GM20000 (cell line): ENCODE results near the gene TP73.

ENCODE experiments used
- DNase-seq: peaks from one replicate; pipeline ENCODE4 v3.0.0; 2012; ENCODE audit warnings: low spot score
- TF ChIP-seq, protein P1 (sequence below): IDR thresholded peaks from 2 replicates; pipeline ENCODE4 v1.5.1; 2012; ENCODE audit warnings: mild to moderate bottlenecking, control low read depth; ENCODE audit errors: extremely low read depth, missing control alignments

The TP73 gene

DNA sequence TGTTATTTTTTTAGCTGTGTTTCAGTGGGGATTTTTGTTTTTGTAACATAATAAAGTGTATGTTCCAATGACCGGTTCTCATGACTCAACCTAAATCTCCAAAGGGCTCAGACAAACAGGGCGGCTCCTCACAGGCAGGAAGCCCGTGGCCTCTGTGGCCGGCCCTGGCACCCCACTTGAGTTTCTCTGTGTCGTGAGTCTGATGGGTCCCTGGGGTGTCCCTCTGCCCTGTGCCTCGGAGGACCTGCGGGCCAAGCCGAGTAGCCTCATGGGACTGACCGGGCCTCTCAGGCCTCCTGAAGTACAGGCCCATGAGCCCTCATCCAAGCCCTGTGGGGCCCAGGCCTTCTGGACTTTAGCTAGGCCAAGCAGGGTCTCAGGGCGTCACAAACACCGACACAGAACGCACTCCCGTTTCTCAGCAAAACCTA lies 83.8 kb downstream of the TP73 start:
- TF ChIP-seq, protein P1, sequence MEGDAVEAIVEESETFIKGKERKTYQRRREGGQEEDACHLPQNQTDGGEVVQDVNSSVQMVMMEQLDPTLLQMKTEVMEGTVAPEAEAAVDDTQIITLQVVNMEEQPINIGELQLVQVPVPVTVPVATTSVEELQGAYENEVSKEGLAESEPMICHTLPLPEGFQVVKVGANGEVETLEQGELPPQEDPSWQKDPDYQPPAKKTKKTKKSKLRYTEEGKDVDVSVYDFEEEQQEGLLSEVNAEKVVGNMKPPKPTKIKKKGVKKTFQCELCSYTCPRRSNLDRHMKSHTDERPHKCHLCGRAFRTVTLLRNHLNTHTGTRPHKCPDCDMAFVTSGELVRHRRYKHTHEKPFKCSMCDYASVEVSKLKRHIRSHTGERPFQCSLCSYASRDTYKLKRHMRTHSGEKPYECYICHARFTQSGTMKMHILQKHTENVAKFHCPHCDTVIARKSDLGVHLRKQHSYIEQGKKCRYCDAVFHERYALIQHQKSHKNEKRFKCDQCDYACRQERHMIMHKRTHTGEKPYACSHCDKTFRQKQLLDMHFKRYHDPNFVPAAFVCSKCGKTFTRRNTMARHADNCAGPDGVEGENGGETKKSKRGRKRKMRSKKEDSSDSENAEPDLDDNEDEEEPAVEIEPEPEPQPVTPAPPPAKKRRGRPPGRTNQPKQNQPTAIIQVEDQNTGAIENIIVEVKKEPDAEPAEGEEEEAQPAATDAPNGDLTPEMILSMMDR, result no peak
- no peak for DNase-seq

DNA sequence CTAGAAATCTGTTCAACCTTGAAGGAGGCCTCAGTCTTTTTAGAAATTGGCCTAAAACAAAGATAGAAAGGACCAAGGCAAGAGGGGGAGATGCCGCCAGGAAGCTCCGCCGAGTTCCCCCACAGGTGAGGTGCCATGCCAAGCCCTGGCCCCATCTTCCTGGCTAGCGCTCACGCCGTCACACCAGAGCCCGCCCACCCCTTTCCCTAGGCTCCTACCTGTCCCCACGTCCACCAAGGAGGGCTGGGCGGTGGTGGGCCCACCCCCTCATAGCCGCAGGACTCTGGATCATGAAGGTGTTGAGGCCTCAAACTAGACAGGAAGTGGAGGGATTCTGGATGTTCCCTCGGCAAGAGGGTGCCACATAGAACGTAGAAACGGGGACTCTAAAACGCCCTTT lies 84.4 kb downstream of the TP73 start:
- DNase-seq, result no peak
- TF ChIP-seq, protein P1, result no peak

DNA sequence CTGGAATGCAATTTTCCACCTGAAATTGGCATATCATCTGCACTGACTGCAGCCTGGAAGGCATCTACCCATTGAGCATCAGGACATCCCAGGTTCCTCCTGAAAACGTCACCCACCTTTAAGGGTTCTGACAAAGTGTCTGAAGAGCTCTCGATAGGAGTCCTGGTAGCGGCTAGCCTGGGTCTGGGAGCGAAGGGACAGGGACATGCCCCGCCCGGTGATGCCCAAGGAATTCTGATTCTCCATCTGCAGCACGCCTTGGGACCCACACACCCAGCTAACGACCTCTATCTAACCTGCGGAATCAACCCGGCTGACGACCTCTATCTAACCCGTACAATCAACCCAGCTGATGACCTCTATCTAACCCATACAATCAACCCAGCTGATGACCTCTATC lies 86.6 kb downstream of the TP73 start:
- DNase-seq, result no peak
- TF ChIP-seq, protein P1, result no peak

DNA sequence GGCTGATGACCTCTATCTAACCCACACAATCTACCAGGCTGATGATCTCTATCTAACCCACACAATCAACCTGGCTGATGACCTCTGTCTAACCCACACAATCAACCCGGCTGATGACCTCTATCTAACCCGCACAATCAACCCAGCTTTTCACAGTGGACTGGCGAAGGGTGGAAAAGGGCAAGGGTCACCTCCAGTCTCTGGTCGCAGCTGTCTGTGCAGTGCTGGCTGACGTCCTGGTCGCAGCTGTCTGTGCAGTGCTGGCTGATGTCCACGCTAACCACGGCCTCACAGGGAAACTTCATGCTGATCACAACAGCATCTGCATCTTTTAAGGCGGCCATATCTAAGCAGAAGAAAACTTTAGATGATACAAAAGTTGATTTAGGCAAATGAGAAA lies 87.7 kb downstream of the TP73 start:
- TF ChIP-seq, protein P1, result no peak
- no peak for DNase-seq

DNA sequence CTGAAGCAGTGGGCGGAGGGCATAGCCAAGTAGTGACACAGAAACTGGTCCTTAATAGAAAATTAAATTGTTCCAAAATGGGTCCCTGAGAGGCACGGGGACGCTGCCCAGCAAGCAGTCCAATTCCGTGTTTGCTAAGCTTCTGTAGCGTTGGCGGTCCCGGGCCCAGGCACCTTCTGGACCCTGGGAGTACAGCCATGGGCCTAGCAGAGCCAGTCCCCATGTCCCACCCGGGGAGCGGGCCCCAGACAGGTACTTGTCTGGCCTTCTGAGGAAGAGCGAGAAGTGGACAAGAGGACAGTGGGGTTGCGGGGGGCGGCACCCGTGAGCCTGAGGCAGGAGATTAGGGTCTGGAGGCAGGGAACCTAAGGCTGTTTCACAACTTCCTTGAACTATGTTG lies 88.4 kb downstream of the TP73 start:
- TF ChIP-seq, protein P1, result no peak
- DNase-seq, result no peak

DNA sequence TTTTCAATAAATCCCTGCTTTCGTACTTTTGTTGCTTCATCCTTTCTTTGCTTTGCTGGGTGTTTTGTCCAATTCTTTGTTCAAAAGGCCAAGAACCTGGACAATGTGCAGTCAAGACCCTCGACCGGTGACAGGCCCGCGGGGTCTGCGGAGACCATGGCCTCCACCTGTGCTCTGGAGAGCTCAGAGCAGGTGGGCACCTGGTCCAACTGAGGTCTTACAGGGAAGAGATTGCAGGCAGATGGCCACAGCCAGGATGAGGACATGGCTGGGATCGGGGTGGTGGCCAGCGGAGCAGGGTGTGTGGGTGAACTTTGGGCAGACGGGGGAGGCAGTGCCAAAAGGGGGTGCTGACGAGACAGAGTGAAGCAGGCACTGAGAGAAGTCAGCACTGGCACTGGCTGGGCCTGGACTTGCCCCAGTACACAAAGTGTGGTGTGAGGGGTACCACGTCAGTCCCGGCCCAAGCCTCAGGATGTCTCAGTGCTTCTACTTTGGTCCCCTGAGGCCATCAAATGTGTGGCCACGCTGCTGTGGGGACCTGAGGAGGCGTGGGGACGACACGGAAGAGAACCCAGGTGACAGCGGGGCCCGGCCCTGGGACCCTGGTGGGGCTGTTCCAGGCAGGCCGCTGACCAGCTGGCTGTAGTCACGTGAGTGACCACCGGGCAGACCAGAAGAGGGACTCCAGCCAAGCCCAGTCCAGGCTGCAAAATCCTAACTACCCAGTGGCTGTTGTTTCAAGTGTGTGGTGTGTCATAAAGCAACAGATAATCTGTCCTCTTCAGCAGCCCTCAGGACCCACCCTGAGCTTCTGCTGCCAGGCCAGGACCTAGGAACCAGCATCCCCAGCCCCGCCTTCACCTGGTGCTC lies 89.5 kb downstream of the TP73 start:
- no peak for DNase-seq
- TF ChIP-seq, protein P1, result no peak

DNA sequence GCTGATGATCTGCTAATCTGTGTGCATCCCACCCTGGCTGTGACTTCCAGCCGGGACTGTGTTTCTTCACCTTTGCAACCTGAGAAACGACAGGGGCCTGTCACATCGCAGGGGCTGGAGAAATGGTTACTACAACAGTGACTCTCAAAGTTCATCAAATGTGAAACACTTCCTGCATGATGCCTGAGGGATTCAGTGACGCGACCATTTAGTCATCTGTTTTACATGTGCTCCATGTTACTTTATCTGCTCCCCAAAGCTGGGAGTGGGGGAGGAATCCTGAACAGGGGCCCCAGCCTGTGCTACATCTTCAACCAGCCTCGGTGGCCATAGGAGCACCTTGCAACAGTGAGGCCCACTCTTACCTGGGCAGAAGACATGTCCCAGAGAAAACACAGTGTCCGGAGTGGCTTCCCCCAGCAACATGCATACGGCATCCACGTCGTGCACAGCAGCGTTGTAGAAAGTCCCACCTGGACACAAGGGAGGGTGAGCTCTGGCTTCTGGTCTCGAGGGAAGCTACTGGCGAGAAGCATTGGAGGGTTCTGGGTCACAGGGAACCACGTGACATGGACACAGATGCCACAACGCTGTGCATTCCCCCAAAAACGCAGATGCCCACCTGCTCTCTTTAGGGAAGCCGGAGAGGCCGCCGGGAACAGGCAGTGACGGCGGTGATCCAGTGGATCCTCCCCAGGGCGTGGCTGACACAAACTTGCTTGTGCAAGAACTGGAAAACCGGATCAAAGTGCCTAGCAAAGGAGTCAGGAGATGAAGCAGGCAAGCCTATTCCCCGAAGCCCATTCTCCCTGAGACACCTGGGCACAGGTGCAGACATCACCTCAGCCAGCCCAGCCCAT lies 90.4 kb downstream of the TP73 start:
- no peak for DNase-seq
- TF ChIP-seq, protein P1, result no peak
